K562 (cell line): ENCODE results near the gene PRKCB.

Experiments used
- BHLHE40 ChIP-seq: IDR thresholded peaks from 2 replicates; pipeline ENCODE4 v1.6.1; 2011; ENCODE audit warnings: low read length, improper control_type of control experiment
- TF ChIP-seq, protein P1 (sequence below), 3 experiments: IDR thresholded peaks in 2 of 3; conservative IDR thresholded peaks in 1 of 3; 2 replicates each; pipeline ENCODE4 v1.5.1; 2011 to 2012; ENCODE audit warnings: low read length in 3 of 3, mild to moderate bottlenecking in 3 of 3, control low read depth in 2 of 3, improper control_type of control experiment in 1 of 3, inconsistent platforms in 1 of 3, low read depth in 1 of 3, mixed read lengths in 1 of 3, moderate library complexity in 1 of 3; ENCODE audit not compliant: insufficient read depth in 2 of 3

DNA sequence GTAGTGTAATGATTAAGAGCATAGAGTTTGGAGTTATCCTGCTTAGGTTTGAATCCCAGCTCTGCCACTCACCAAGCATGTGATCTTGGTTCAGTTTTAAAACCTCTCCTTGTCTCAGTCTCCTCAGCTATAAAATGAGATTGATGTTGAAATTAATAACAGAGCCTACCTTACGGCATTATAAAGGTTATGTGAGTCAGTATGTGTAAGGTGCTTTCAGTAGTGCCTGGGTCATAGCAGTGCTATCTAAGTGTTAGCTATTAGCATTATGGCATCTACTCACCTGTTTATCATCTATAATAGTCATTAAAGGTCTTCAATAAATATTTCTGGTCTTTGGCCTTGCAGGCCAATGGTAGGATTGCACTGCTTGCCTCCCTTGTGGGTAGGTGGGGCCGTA lies 53.4 kb downstream of the PRKCB start:
- TF ChIP-seq, protein P1, sequence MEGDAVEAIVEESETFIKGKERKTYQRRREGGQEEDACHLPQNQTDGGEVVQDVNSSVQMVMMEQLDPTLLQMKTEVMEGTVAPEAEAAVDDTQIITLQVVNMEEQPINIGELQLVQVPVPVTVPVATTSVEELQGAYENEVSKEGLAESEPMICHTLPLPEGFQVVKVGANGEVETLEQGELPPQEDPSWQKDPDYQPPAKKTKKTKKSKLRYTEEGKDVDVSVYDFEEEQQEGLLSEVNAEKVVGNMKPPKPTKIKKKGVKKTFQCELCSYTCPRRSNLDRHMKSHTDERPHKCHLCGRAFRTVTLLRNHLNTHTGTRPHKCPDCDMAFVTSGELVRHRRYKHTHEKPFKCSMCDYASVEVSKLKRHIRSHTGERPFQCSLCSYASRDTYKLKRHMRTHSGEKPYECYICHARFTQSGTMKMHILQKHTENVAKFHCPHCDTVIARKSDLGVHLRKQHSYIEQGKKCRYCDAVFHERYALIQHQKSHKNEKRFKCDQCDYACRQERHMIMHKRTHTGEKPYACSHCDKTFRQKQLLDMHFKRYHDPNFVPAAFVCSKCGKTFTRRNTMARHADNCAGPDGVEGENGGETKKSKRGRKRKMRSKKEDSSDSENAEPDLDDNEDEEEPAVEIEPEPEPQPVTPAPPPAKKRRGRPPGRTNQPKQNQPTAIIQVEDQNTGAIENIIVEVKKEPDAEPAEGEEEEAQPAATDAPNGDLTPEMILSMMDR (IDR thresholded peaks at IDR 0.05 in 2 of 3, conservative IDR thresholded peaks at IDR 0.05 in 1 of 3; ENCODE audit: insufficient read depth in 2 of 3, low read depth in 1 of 3, low read length in 3 of 3) = no peak
- TF ChIP-seq BHLHE40 = no peak
